ENCODE measurements around the gene CTXN1. TPM values are rescaled to one million over a fixed set of nuclear protein-coding genes. Genes with fewer than 3 reads are reported as not detected.

CTXN1 gene
- not detected in 2 replicates for total RNA-seq

- ChIA-PET POLR2A (interaction anchor here (0.7 to 1.3 kb wide), 3 partner anchors 17 to 60 kb away, joined by 3 to 4 read pairs (median 3); partner anchors contain the start of gene TIMM44), CTCF (interaction anchor here (0.8 kb wide), 1 partner anchor 18 kb away, joined by 3 read pairs; the partner anchor contains the start of gene TIMM44)
- peaks cover 1% of the 10 kb centered on the region for H3K27me3 Mint-ChIP-seq
- intact Hi-C loops (cut with micrococcal nuclease): loop anchor here (5.0 to 10.0 kb wide), 3 partner anchors 76 to 391 kb away; partner anchors contain the start of gene PNPLA6
- peaks cover 25% of the 10 kb centered on the region for H3K36me3 Mint-ChIP-seq (ENCODE audit: low read depth)
- no peak for TF ChIP-seq CTCF (IDR thresholded peaks at IDR 0.05)
- H3K27ac Mint-ChIP-seq: no peak within 1 kb of the TSS
- H3K4me1 Mint-ChIP-seq: peaks cover 26% of the 10 kb centered on the region
- no peaks in the 10 kb centered on the region for H3K9me3 Mint-ChIP-seq
- peak; percentile 83 for DNase-seq
- peak within 1 kb of the TSS; percentile 84 for H3K4me3 Mint-ChIP-seq
- ATAC-seq (ENCODE audit: low read depth): peak; percentile 56
Measured at GRCh38 chr19:7926021-7926726, at the start of gene CTXN1. TSS of gene CTXN1 (minus strand) at chr19:7926135. CDS start at chr19:7925538, 597 bp downstream.

- H3K27me3 Mint-ChIP-seq: no peaks in the 10 kb centered on the region
- no peak overlapping the region for H3K4me3 Mint-ChIP-seq
- ATAC-seq (ENCODE audit: low read depth) (no peak), DNase-seq (no peak)
- peaks cover 60% of the 10 kb centered on the region for H3K36me3 Mint-ChIP-seq (ENCODE audit: low read depth)
- POLR2A ChIA-PET: no interaction called here
- no peaks in the 10 kb centered on the region for H3K9me3 Mint-ChIP-seq
- no peak overlapping the region for H3K27ac Mint-ChIP-seq
- TF ChIP-seq CTCF (IDR thresholded peaks at IDR 0.05): no peak
- peaks cover 1% of the 10 kb centered on the region for H3K4me1 Mint-ChIP-seq
- CTCF ChIA-PET: interaction anchor here (0.6 kb wide), 1 partner anchor 14 kb away, joined by 3 read pairs; no protein-coding TSS in a partner anchor
- intact Hi-C loops (cut with micrococcal nuclease): no loop called here
Measured at GRCh38 chr19:7975037-7975436, 49.1 kb upstream of the CTXN1 start.

- no peak for ATAC-seq (ENCODE audit: low read depth)
- H3K36me3 Mint-ChIP-seq (ENCODE audit: low read depth): peaks cover 61% of the 10 kb centered on the region
Measured at GRCh38 chr19:7973883-7974282, 47.9 kb upstream of the CTXN1 start.

GRCh38 chr19:7971553-7972520 lies 45.9 kb upstream of the CTXN1 start:
- Mint-ChIP-seq H3K9me3 (no peaks in the 10 kb centered on the region), H3K4me3 (no peak overlapping the region), H3K36me3 (ENCODE audit: low read depth) (peaks cover 61% of the 10 kb centered on the region), H3K4me1 (peaks cover 1% of the 10 kb centered on the region), H3K27me3 (no peaks in the 10 kb centered on the region), H3K27ac (no peak overlapping the region)
- ATAC-seq (ENCODE audit: low read depth): no peak
- no peak for TF ChIP-seq CTCF (IDR thresholded peaks at IDR 0.05)
- CTCF ChIA-PET: interaction anchor here (1.6 to 2.6 kb wide), 2 partner anchors 27 to 31 kb away, joined by 9 to 12 read pairs; partner anchors contain the start of gene TIMM44
- POLR2A ChIA-PET: interaction anchor here (0.6 kb wide), 1 partner anchor 35 kb away, joined by 6 read pairs; no protein-coding TSS in a partner anchor
- DNase-seq: no peak
- intact Hi-C loops (cut with micrococcal nuclease): no loop called here

More at GRCh38 chr19:7973883-7974282, 47.9 kb upstream of the CTXN1 start:
- no peaks in the 10 kb centered on the region for H3K9me3 Mint-ChIP-seq
- ChIA-PET POLR2A (no interaction called here), CTCF (interaction anchor here (1.2 kb wide), 1 partner anchor 29 kb away, joined by 4 read pairs; no protein-coding TSS in a partner anchor)
- H3K4me3 Mint-ChIP-seq: no peak overlapping the region
- intact Hi-C loops (cut with micrococcal nuclease): no loop called here
- no peak for DNase-seq
- H3K27ac Mint-ChIP-seq: no peak overlapping the region
- TF ChIP-seq CTCF (IDR thresholded peaks at IDR 0.05): no peak
- H3K27me3 Mint-ChIP-seq: no peaks in the 10 kb centered on the region
- H3K4me1 Mint-ChIP-seq: peaks cover 1% of the 10 kb centered on the region
